ES-I3 (cell line): ENCODE results near the gene TAF10.

Experiments
- H3K36me3 ChIP-seq: 2 replicates; pipeline ENCODE4 v1.6.1; 2013; ENCODE audit warnings: mild to moderate bottlenecking, low read length, control low read depth, moderate library complexity; ENCODE audit not compliant: insufficient read depth
- H3K4me1 ChIP-seq: 2 replicates; pipeline ENCODE4 v1.6.1; 2013; ENCODE audit warnings: mild to moderate bottlenecking, control low read depth, low read length; ENCODE audit not compliant: insufficient read depth
- H3K9ac ChIP-seq: 2 replicates; pipeline ENCODE4 v1.6.1; 2013; ENCODE audit warnings: low read depth, mild to moderate bottlenecking, low read length, moderate library complexity
- H3K9me3 ChIP-seq: 2 replicates; pipeline ENCODE4 v1.6.1; 2013; ENCODE audit warnings: mild to moderate bottlenecking, low read length, moderate library complexity; ENCODE audit not compliant: control insufficient read depth, insufficient read depth

TAF10 gene

DNA sequence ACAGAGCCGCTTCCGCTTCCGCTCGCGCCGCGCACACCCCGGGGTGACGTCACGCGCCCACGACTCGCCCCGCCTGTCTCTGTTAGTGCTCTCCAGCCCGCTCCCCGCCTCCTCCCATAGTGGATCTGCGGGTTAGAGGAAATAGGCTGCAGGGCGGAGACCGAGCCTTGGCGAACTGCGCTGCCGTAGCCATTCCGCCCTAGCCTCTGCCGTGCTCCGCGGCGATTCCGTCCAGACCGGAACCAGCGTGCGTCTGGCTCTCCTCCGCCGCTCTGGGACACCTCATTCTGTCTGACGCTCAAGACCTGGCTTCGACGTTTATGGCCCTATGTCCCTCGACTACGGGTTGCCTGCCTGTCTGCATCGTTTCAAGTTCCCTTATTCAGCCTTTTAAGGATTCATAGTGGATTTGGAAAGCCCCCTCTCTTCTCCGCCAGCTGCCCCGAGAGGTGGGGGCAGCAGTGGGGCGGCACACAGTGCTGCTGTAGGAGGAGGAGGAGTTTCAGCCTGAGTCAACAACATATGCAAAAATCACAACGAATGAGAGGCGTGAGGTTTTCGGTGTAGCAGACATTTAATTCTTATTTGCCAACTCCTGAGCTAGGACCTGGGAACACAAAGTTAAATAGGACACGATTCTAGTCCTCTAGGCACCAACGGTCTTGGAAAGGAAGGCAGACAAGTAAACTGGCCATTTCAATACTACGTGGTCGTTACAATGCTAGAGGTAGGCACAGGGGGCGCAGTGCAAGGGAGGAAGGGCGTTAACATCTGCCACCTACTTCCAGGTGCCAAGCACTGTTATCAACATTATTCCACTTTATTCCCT lies at the start of gene TAF10:
TSS of gene TAF10 (minus strand) at position 4 of the 829 bp plus-strand sequence. CDS start 27 bp downstream, outside the sequence.
- H3K36me3 ChIP-seq: peaks cover 27% of the 10 kb centered on the region

GRCh38 chr11:6660712-6661111 lies 48.7 kb upstream of the TAF10 start:
- no peak overlapping the region for H3K9ac ChIP-seq
- H3K9me3 ChIP-seq: no peaks in the 10 kb centered on the region
- no peaks in the 10 kb centered on the region for H3K36me3 ChIP-seq

More for the DNA sequence above, at the start of gene TAF10:
- Histone ChIP-seq H3K9ac (peak within 1 kb of the TSS; percentile 76), H3K9me3 (no peaks in the 10 kb centered on the region), H3K4me1 (peaks cover 11% of the 10 kb centered on the region)

GRCh38 chr11:6658647-6659046 lies 46.6 kb upstream of the TAF10 start:
- Histone ChIP-seq H3K9ac (no peak overlapping the region), H3K9me3 (no peaks in the 10 kb centered on the region), H3K36me3 (no peaks in the 10 kb centered on the region), H3K4me1 (peaks cover 7% of the 10 kb centered on the region)

More at GRCh38 chr11:6660712-6661111, 48.7 kb upstream of the TAF10 start:
- H3K4me1 ChIP-seq: peaks cover 7% of the 10 kb centered on the region

- H3K4me1 ChIP-seq: peaks cover 7% of the 10 kb centered on the region
- no peaks in the 10 kb centered on the region for H3K36me3 ChIP-seq
- H3K9me3 ChIP-seq: no peaks in the 10 kb centered on the region
- no peak overlapping the region for H3K9ac ChIP-seq
Measured at GRCh38 chr11:6657346-6657745, 45.3 kb upstream of the TAF10 start.

GRCh38 chr11:6656936-6657335 lies 44.9 kb upstream of the TAF10 start:
- no peaks in the 10 kb centered on the region for H3K36me3 ChIP-seq
- H3K4me1 ChIP-seq: peaks cover 7% of the 10 kb centered on the region
- no peaks in the 10 kb centered on the region for H3K9me3 ChIP-seq
- H3K9ac ChIP-seq: peak overlapping the region; percentile 91

GRCh38 chr11:6656584-6656915 lies 44.5 kb upstream of the TAF10 start:
- H3K9ac ChIP-seq: peak overlapping the region; percentile 91

DNA sequence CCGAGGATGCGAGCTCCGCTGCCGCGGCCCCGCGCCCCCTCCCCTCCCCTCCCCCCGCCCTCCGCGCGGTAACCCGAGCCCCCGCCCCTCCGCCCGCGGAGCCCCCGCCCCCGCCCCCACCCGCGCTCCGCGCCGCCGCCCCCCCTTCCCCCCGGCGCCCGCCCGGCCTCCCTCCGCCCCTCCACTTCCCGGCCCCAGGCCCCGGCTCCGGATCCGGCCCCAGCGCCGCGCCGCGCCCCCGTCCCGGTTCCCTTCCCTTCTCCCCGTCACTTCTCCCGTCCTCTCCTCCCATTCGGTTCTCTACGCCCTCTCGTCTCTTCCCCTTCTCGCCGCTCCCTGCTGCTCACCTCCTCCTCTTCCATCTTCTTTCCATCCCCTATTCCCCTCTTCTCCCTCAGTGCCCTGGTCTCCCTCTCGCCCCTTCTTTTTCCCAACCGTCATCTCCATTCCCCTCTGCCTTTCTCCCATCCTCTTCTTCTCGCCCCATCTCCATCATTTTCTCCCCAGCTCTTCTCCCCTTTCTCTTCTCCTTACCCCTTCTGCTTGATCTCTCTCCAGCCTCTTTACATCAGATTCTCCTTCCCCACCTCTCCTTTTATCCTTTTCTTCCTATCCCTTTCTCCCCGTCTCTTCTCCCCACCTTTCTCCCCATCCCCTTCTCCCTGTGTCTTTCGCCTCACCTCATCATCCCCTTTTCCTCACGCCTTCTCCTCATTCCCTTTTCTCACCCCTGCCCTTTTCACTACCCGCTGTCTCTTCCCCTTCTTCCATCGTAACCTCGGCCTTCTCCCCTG lies 44.0 kb upstream of the TAF10 start, which contains the start of gene DCHS1:
TSS of gene DCHS1 (minus strand) at position 20 of the 794 bp plus-strand sequence. CDS start 14,196 bp downstream, outside the sequence.
- Histone ChIP-seq H3K36me3 (no peaks in the 10 kb centered on the region), H3K9me3 (no peaks in the 10 kb centered on the region), H3K9ac (peak within 1 kb of the TSS; percentile 91), H3K4me1 (peaks cover 7% of the 10 kb centered on the region)

More at GRCh38 chr11:6656584-6656915, 44.5 kb upstream of the TAF10 start:
- Histone ChIP-seq H3K4me1 (peaks cover 7% of the 10 kb centered on the region), H3K36me3 (no peaks in the 10 kb centered on the region), H3K9me3 (no peaks in the 10 kb centered on the region)

- H3K9me3 ChIP-seq: no peaks in the 10 kb centered on the region
- H3K4me1 ChIP-seq: peaks cover 7% of the 10 kb centered on the region
- H3K36me3 ChIP-seq: no peaks in the 10 kb centered on the region
- peak overlapping the region; percentile 38; the same call in 1 of the 2 replicates for H3K9ac ChIP-seq
Measured at GRCh38 chr11:6655020-6655789, 43.2 kb upstream of the TAF10 start.

DNA sequence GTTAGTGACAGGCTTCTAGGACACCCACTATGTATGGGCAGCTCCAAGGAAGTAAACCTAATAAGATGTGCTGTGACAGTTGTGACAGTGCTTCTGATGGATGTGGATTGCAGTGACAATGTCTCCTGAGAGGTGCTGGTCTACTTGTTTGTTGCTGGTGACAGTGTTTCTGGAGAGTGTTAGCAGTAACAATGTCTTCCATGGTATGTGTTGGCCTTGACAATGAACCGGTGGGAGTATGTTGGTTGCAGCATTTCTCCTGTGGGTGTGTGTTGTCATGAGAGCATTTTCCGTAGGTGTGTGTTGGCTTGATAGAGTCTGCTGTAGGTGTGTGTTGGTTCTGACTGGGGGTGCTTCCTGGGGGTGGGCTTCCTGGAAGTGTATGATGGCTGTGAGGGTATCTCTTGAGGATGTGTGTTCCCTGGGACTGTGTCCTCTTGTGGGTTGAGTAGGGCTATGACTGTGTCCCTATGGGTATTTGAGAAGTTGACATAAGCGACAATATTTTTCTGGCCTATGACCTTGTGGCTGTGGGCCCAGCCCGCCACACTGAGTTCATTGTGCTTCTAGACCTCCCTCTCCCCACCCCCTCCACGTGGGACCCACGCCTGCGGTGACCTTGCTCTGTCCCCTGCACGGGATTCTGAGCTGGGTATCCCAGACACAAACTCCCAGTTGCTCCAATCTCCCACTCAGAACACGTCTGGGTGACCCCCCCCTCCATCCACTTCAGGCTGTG lies 42.4 kb upstream of the TAF10 start:
- no peak overlapping the region for H3K9ac ChIP-seq
- H3K4me1 ChIP-seq: peaks cover 7% of the 10 kb centered on the region
- H3K36me3 ChIP-seq: no peaks in the 10 kb centered on the region
- no peaks in the 10 kb centered on the region for H3K9me3 ChIP-seq

- H3K4me1 ChIP-seq: peaks cover 7% of the 10 kb centered on the region
- H3K9me3 ChIP-seq: no peaks in the 10 kb centered on the region
- H3K9ac ChIP-seq: no peak overlapping the region
- no peaks in the 10 kb centered on the region for H3K36me3 ChIP-seq
Measured at GRCh38 chr11:6653656-6654055, 41.6 kb upstream of the TAF10 start.

GRCh38 chr11:6653097-6653496 lies 41.1 kb upstream of the TAF10 start:
- Histone ChIP-seq H3K9ac (no peak overlapping the region), H3K4me1 (peaks cover 7% of the 10 kb centered on the region), H3K36me3 (no peaks in the 10 kb centered on the region), H3K9me3 (no peaks in the 10 kb centered on the region)

DNA sequence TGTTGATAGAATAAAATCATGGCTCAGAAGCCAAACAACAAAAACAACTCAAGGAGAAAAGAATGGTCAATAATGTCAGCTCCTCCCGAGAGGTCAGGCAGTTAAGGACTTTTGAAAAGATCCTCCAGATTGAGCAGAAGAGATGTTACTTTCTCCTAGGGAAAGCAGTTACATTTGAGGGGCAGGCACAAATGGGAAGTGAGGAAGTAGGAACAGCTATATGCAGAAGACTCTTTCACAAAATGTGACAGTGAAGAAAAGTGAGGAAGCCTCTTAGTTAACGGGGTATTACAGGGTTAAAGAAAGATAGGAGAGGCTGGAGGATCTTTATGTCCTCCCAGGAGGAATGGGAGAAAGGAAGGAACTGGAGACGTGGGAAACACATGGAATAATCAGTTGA lies 40.2 kb upstream of the TAF10 start:
- Histone ChIP-seq H3K4me1 (peaks cover 14% of the 10 kb centered on the region), H3K9ac (no peak overlapping the region)

DNA sequence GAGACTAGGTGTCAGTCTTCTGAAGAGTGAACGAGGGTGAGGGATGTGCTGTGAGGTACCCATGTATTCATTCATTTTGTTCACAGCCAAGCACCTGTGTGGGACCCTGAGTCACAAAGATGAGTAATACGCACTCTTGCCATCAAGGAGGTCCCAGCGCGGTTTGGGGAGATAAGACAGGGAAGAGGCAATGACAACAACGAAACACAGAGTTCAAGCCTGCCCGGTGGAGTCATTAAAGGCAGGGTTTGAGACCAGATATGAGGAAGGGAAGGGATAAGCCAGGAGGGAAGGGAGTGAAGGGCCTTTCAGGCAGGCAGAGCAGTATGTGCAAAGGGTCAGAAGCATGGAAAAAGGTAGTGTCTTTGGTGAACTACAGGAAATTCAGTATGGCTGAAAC lies 39.0 kb upstream of the TAF10 start:
- Histone ChIP-seq H3K4me1 (peaks cover 12% of the 10 kb centered on the region), H3K36me3 (no peaks in the 10 kb centered on the region), H3K9ac (no peak overlapping the region), H3K9me3 (no peaks in the 10 kb centered on the region)

More for the DNA sequence above, 40.2 kb upstream of the TAF10 start:
- Histone ChIP-seq H3K9me3 (no peaks in the 10 kb centered on the region), H3K36me3 (no peaks in the 10 kb centered on the region)
